GM19324 (cell line): ENCODE results near the gene EEA1.
"Not testable (repeated sequence)": the region's sequence is repeated elsewhere in the genome, so short reads cannot be mapped to it uniquely, and the experiment has no call there.

Source experiments
- ATAC-seq: cut with Tn5 transposase; IDR thresholded peaks from one replicate; pipeline ENCODE4 v1.9.1; 2021; ENCODE audit warnings: mild to moderate bottlenecking, moderate library complexity; ENCODE audit not compliant: unreplicated experiment, low FRiP score

EEA1 gene

DNA sequence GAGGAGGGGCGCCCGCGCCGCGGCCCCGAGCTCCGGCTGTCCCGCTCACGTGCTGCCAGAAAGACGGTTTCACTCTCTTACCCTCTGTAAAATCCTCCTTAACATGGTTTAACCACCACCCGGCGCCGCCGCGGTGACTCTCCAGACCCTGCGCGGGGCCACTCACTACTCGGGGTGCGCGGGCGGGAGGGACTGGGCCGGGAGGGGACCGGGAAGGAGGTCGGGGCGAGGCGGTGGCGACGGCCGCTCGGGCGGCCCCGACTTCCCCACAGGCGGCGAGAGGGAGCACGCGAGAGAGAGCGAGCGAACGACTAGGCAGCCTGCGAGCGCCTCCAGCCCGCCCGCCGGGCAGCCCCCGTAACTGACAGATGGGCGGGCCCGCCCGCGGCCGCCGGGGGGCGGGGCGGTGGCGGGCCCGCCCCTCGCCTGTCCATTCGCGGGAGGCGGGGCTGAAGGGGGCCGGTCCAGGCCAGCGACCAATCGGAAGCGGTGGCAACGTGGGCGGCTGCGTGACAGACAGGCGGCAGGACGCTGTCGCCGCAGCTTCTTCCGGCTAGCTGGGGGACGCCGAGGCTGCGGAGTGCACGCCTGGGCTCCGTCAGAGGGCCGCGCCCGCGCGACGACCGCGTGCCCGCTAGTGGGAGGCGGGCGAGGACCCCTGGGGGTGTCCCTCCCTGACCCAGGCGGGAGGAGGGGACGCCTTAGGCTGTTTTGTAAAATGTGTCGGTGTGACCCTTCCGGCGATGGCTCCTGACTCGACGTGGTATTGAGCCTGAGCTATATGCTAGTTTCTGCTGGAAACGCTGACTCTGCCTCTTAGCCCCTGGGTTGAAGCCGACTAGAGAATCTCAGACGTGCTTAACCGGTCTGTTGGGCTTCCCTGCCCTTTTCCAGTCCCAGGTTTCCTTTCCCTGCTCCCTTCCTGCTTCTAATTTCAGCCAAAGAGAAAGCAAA is at the start of gene EEA1:
TSS of gene EEA1 (minus strand) at position 334 of the 954 bp plus-strand sequence. CDS start at position 105, 229 bp downstream.
- peak; percentile 95 for ATAC-seq

DNA sequence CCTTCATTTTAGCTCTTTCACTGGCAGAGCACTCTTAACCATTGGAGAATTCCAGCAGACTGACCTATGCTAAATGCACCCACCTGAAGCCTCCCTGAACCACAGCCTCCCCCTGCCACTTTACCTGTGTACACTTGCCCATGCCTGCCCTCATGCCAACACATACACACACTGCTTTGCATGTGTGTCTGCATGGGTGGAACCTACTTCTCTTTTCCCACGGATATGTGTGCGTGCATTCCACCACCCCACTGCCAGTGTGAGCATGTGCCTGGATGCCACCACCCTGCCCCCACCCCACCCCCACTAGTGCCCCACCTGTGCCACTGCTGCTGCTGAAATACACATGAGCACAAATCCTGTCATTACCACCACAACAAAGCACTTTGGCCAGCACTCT is 49.5 kb upstream of the EEA1 start:
- no peak for ATAC-seq

DNA sequence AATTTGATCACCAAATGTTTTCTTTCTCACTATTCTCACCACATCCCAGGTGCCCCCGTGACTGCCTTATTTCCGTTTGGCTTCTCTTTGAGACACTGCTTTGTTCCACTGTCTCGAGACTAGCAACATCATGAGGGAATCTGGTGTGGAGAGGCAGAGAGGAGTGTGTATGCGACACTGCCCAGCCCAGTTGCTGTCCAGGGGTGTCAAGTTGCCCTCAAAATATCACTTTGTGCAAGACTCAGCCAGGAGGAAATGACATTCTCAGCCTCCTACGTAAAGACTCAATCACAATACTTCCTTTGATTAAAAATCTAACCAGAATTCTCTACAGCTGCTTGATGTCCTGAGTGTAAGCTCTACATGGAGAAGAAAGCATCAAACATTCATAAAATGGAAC is 48.2 kb upstream of the EEA1 start:
- no peak for ATAC-seq

DNA sequence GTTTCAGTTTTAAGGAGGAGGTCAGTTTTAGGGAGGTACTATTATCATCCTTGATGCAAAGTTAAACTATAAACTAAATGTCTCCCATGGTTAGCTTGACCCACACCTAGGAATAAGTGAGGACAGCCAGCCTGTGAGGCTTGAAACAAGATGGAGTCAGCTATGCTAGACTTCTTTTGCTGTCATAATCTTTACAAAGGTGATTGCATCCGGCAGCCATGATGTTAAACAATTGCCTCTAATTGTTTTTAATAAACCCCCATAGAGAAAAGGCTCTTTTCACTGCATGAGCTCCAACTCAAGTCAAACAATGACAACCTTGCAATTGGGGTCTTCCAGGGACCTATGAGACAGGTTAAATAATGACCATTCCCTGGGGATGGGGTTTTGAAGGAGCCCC is 45.7 kb upstream of the EEA1 start:
- ATAC-seq, result no peak

GRCh38 chr12:92973614-92974013 is 44.5 kb upstream of the EEA1 start:
- ATAC-seq, result peak; percentile 63

DNA sequence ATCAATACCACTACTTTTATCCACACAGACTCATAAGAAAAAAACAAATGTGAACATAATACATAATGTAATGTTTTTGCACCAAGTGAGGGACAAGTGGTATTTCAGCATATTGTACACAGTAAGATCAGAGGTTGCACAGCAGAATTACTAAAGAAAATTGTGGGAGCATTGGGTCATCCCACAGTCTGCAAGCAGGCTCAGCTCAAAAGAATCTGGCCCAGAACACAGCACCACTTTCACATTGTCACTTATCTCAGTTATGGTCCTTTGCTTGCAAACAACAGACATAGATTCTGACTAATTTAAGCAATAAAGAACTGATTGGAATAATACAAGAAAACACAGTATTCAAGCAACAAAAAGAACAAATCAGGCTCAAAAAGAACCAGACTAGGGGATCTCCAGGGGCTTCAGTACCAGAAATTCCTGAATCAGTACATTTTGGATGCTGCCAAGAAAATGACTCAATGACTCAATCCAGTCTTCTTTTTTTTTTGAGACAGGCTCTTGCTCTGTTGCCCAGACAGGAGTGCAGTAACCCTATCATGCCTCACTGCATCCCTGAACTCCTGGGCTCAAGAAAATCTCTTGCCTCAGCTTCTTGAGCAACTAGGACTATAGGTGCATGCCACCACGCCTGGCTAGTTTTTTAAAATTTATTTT is 42.9 kb upstream of the EEA1 start:
- no peak for ATAC-seq

GRCh38 chr12:92968176-92968813 is 39.2 kb upstream of the EEA1 start:
- ATAC-seq, result no peak

DNA sequence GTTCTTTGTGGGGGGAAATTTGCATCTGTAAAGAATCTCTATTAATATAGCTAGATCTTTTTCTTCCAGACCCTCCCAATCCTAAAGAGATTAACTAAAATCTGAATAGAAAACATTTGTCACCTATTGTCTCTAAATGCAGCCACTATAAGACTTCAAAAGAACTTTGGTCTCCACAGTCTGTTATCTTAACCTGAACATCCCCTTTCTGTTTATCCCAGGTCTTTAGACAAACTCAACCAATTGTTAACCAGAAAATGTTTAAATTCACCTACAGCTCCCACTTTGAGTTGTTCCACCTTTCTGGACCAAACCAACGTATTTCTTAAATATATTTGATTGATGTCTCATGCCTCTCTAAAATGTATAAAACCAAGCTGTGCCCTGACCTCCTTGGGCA is 35.3 kb upstream of the EEA1 start:
- ATAC-seq, result not testable (repeated sequence)

DNA sequence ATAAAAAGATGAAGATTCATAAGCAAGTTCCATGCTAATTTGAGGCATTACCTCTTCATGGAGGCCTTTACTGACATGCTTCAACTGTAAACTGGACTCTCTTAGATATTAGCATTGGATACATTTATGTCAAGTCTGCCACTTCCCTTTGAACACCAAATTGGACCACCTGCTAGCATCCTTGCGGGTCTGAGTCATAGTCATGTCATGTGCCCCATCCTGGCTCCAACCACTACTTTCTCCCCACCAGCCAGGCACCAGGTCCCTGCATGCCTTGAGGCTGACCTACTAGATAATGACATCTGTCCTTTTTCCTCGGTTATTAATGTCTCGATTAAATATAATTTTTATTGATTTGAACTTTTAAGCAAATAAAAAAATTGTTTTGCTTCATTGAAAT is 32.9 kb upstream of the EEA1 start:
- ATAC-seq, result no peak

DNA sequence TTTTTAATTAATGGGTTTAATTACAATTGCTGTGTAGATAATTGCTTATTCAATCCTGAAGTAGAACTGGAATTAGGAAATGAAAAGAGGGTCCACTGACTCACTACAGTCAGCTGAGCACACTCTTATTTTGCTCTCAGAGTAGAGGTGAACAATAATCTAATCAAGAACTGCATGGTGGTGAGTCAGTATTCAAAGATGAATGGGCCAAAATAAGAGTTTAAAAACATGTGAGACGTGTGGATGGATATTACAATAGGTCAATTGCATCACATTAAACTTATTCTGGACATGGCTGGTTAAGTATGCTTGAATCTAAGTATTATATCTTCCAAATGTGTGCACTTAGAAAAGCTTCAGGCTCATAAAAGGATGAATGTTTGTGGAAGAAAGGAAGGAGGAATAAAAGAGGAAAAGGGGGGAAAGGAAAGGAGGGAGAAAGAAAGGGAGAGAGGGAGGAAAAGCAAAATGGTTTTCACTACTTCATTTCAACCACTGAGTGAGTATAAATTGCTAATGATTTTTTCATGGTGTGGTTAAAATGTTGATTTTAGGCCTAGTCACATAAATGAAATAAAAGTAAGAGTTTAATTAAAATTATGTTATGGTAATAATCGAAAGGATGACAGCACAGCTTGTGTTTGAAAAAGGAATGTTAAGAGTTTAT is 27.0 kb upstream of the EEA1 start:
- no peak for ATAC-seq

GRCh38 chr12:92953747-92954146 is 24.7 kb upstream of the EEA1 start:
- no peak for ATAC-seq

DNA sequence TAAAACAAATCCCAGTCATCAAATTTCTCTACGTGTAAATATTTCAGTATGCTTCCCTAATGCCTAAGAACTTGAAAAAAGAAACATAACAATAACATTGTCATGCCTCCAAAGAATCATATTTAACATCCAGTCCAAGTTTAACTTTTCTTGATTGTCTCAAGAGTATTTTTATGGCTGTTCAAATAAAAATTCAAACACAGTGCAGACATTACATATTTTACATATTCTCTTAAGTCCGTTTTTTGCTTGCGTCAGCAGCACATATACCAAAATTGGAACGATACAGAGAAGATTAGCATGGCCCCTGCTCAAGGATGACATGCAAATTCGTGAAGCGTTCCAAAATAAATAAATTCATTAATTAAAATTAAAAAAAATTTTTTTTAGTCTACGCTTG is 23.3 kb upstream of the EEA1 start:
- ATAC-seq, result no peak

- no peak for ATAC-seq
These were observed 21.9 kb upstream of the EEA1 start for GRCh38 chr12:92951006-92951405.

DNA sequence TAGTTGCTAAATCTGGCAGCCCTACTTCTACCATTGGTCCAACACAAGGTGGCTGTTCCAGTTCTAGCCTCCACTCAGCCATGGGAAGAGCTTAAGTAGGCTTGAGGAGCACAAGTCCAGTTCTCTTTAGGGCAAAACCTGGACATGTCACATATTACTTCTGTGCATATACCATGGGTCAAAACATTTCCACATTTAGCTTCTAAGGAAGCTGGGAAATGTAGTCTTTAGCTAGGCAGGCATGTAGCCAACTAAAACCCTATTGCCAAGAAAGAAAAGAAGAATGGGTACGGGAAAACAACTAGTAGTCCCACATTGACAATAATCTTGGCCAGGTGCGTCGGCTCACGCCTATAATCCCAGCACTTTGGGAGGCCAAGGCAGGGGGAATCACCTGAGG is 20.9 kb upstream of the EEA1 start:
- ATAC-seq, result no peak

DNA sequence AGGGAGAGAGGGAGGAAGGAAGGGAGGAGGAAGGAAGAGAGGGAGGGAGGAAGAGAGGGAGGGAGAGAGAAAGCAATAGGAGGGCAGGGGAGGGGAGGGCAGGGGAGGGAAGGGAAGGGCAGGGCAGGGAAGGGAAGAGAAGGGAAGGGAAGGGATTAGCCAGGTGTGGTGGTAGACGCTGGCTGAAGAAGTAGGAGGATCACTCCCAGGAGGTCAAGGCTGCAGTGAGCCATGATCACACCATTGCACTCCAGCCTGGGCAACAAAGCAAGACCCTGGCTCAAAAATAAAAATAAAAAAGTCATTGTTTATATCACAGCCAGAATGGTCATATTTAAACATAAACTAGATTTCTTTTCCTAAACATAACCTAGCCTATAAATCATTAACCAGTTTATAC is 20.4 kb upstream of the EEA1 start:
- ATAC-seq, result no peak

GRCh38 chr12:92947589-92948215 is 18.6 kb upstream of the EEA1 start:
- ATAC-seq, result no peak

DNA sequence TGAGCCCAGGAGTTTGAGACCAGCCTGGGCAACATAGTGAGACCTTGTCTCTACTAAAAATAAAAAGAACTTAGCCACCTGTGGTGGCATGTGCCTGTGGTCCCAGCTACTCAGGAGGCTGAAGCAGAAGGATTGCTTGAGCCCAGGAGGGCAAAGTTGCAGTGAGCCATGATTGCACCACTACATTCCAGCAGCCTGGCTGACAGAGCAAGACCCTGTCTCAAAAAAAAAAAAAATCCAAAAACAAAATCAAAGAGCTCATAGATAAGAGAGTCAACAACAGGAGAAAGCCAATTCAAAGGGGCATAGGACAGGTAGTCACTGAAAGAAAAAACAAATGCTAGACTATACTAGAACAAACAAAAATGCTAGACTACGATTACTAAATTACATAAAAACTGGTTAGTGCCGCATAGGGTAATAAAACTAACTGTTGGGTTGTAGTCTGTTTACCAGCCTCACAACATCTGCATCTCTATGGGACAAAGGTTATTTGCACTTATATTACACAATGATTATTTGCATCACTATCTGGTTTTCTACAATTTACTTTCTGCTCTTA is 16.6 kb upstream of the EEA1 start:
- ATAC-seq, result no peak

- no peak for ATAC-seq
These were observed 14.6 kb upstream of the EEA1 start for GRCh38 chr12:92943482-92944250.

DNA sequence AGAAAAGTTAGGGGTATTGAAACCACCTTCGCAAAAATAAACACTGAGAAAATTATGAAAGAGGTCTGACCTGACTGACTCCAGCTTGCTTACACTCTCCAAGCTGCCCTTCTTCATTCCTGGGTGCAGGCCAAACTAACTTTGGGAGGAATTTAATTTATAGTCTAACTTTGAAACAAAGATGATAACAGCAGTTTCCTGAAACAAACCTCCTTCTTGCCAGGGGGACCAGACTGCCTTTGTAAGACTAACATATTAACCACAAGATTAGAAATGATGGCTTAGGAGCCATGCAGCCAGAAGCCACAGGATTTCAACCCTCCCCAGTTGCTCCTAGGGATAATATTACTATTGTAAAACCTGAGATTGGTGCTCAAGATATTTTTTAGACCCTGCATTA is 13.8 kb upstream of the EEA1 start:
- no peak for ATAC-seq
